HCT116 (cell line): ENCODE measurements around the gene POLR1D. TPM values are rescaled to one million over a fixed set of nuclear protein-coding genes. Genes with fewer than 3 reads are reported as not detected.

Experiments
- ATAC-seq: fragments of 200-7000 bp; cut with Tn5 transposase; 2 replicates; pipeline ENCODE4 v1.9.1; 2020; ENCODE audit warnings: mild to moderate bottlenecking, moderate library complexity
- BruUV-seq: library from RNA; stranded (reverse); fragments of 400-500 nt; replicated peaks from 2 replicates; lab custom pipeline; 2021; lab: Mats Ljungman, UMichigan
- CTCF ChIA-PET: fragments of 300-600 bp; sonication (Branson Sonifier 250); formaldehyde crosslinking; loops from one replicate; lab custom pipeline; 2021; ENCODE audit warnings: antibody characterized with exemption; lab: Charles Lee
- POLR2A ChIA-PET: fragments of 300-600, 350-600 bp; sonication (Branson Sonifier 250); formaldehyde crosslinking; loops from one replicate; lab custom pipeline; 2021; ENCODE audit warnings: antibody characterized with exemption; lab: Charles Lee
- RAD21 ChIA-PET, 2 experiments: fragments of 300-600 bp; sonication (Branson Sonifier 250); formaldehyde crosslinking; loops; one replicate each; lab custom pipeline; 2023; ENCODE audit warnings: low total read pairs in 2 of 2; ENCODE audit not compliant: uncharacterized antibody in 2 of 2, unreplicated experiment in 2 of 2, low non-redundant PET in 1 of 2; lab: Charles Lee
- DNase-seq: peaks from one replicate; pipeline ENCODE4 v3.0.0-alpha.2; 2010; ENCODE audit warnings: low read depth, low spot score
- H2AFZ ChIP-seq: fragments of 200-600 bp; shearing (Covaris generic), sonication (generic); 2 replicates; pipeline ENCODE4 v1.6.1; 2017; ENCODE audit warnings: low read depth, mixed run types, mixed read lengths, antibody characterized with exemption, low read length; ENCODE audit not compliant: poor library complexity, severe bottlenecking
- H3K27ac ChIP-seq: 2 replicates; pipeline ENCODE4 v1.5.1; 2012; ENCODE audit warnings: low read depth, low read length
- H3K27me3 ChIP-seq: fragments of 200-600 bp; sonication (generic); 2 replicates; pipeline ENCODE4 v1.6.1; 2016; ENCODE audit warnings: mixed run types, low read length, mixed read lengths; ENCODE audit not compliant: insufficient read depth
- H3K36me3 ChIP-seq, 2 experiments: fragments of 200-500 bp in 1 of 2; fragments of 200-600 bp in 1 of 2; sonication (Bioruptor generic) in 1 of 2; sonication (generic) in 1 of 2; 2 replicates each; pipeline versions ENCODE4 v1.5.1 to v1.6.1; 2014 to 2016; ENCODE audit warnings: low read length in 2 of 2, inconsistent platforms in 1 of 2, mixed read lengths in 1 of 2, mixed run types in 1 of 2; ENCODE audit not compliant: insufficient read depth in 2 of 2, control insufficient read depth in 1 of 2
- H3K4me1 ChIP-seq, 2 experiments: fragments of 200-600 bp in 1 of 2; sonication (generic) in 1 of 2; 2 replicates each; pipeline versions ENCODE4 v1.5.1 to v1.6.1; 2012 to 2017; ENCODE audit warnings: low read length in 2 of 2, inconsistent platforms in 1 of 2, mild to moderate bottlenecking in 1 of 2, mixed read lengths in 1 of 2, mixed run types in 1 of 2, moderate library complexity in 1 of 2; ENCODE audit not compliant: insufficient read depth in 2 of 2, control insufficient read depth in 1 of 2
- H3K4me2 ChIP-seq: fragments of 200-600 bp; sonication (generic); 2 replicates; pipeline ENCODE4 v1.6.1; 2017; ENCODE audit warnings: mixed run types, low read length, mixed read lengths
- H3K4me3 ChIP-seq, 2 experiments: fragments of 200-600 bp in 1 of 2; sonication (generic) in 1 of 2; replicated peaks in 1 of 2; 2 replicates each; pipeline ENCODE4 v1.5.1; 2011 to 2016; ENCODE audit warnings: low read length in 2 of 2, control low read depth in 1 of 2, low read depth in 1 of 2, mild to moderate bottlenecking in 1 of 2, mixed read lengths in 1 of 2, mixed run types in 1 of 2
- H3K79me2 ChIP-seq: fragments of 200-600 bp; sonication (generic); 2 replicates; pipeline ENCODE4 v1.6.1; 2017; ENCODE audit warnings: mild to moderate bottlenecking, mixed run types, low read length, moderate library complexity, mixed read lengths; ENCODE audit not compliant: insufficient read depth
- H3K9ac ChIP-seq: fragments of 200-600 bp; sonication (generic); 2 replicates; pipeline ENCODE4 v1.6.1; 2016; ENCODE audit warnings: low read length, mixed read lengths
- H3K9me2 ChIP-seq: fragments of 200-600 bp; sonication (generic), shearing (Covaris generic); 2 replicates; pipeline ENCODE4 v1.6.1; 2017; ENCODE audit warnings: mixed run types, mild to moderate bottlenecking, moderate library complexity; ENCODE audit not compliant: insufficient read depth
- H3K9me3 ChIP-seq, 2 experiments: fragments of 200-500 bp in 1 of 2; fragments of 200-600 bp in 1 of 2; sonication (Bioruptor generic) in 1 of 2; sonication (generic) in 1 of 2; 2 replicates each; pipeline ENCODE4 v1.6.1; 2014 to 2017; ENCODE audit warnings: low read length in 2 of 2, mixed read lengths in 2 of 2, inconsistent platforms in 1 of 2, low read depth in 1 of 2, mild to moderate bottlenecking in 1 of 2, mixed run types in 1 of 2, moderate library complexity in 1 of 2; ENCODE audit not compliant: control insufficient read depth in 1 of 2, insufficient read depth in 1 of 2
- H4K20me1 ChIP-seq: fragments of 200-600 bp; sonication (generic), shearing (Covaris generic); 2 replicates; pipeline ENCODE4 v1.6.1; 2017; ENCODE audit warnings: mixed run types, mild to moderate bottlenecking, moderate library complexity; ENCODE audit not compliant: insufficient read depth
- EGR1 ChIP-seq: IDR thresholded peaks from 2 replicates; pipeline ENCODE4 v1.6.1; 2012; ENCODE audit warnings: low read depth
- ELF1 ChIP-seq: IDR thresholded peaks from 2 replicates; pipeline ENCODE4 v1.6.1; 2012; ENCODE audit warnings: low read depth, borderline replicate concordance
- EZH2 ChIP-seq: fragments of 200-600 bp; sonication (generic); IDR thresholded peaks from 2 replicates; pipeline ENCODE4 v1.6.1; 2017; ENCODE audit warnings: antibody characterized with exemption, mixed run types
- EZH2phosphoT487 ChIP-seq: fragments of 200-600 bp; IDR thresholded peaks from 2 replicates; pipeline ENCODE4 v1.6.1; 2018; ENCODE audit warnings: antibody characterized with exemption, borderline replicate concordance
- FOSL1 ChIP-seq: IDR thresholded peaks from 2 replicates; pipeline ENCODE4 v1.6.1; 2012; ENCODE audit warnings: low read depth
- POLR2AphosphoS5 ChIP-seq: IDR thresholded peaks from 2 replicates; pipeline ENCODE4 v1.6.1; 2011; ENCODE audit warnings: mild to moderate bottlenecking, low read depth, low read length, moderate library complexity
- SIN3A ChIP-seq: IDR thresholded peaks from 2 replicates; pipeline ENCODE4 v1.6.1; 2012; ENCODE audit warnings: low read depth
- SRF ChIP-seq: IDR thresholded peaks from 2 replicates; pipeline ENCODE4 v1.6.1; 2012; ENCODE audit warnings: low read depth
- TCF7L2 ChIP-seq: IDR thresholded peaks from 2 replicates; pipeline ENCODE4 v1.7.0; 2011; ENCODE audit warnings: borderline replicate concordance, inconsistent platforms; ENCODE audit not compliant: insufficient read depth, insufficient read length; ENCODE audit errors: extremely low read depth
- ZNF274 ChIP-seq: fragments of 200-500 bp; sonication (Bioruptor generic); IDR thresholded peaks from 2 replicates; pipeline ENCODE4 v1.6.1; 2014; ENCODE audit warnings: mild to moderate bottlenecking, low read depth, low read length, inconsistent platforms
- intact Hi-C: fragments of 100-400 bp; cut with micrococcal nuclease; formaldehyde crosslinking; loops from 2 replicates; pipeline ENCODE4 v1.10.0; 2022
- total RNA-seq: library from RNA; stranded (reverse); gene quantifications from one replicate; pipeline ENCODE4 v1.2.1, GENCODE V29; 2021; ENCODE audit not compliant: unreplicated experiment
- TF ChIP-seq, protein P1 (sequence below): IDR thresholded peaks from 2 replicates; pipeline ENCODE4 v1.6.1; 2012; ENCODE audit warnings: low read depth
- TF ChIP-seq, protein P2 (sequence below), 3 experiments: fragments of 200-600 bp in 1 of 3; sonication (generic) in 1 of 3; IDR thresholded peaks in 2 of 3; conservative IDR thresholded peaks in 1 of 3; 2 replicates each; pipeline ENCODE4 v1.5.1; 2012 to 2017; ENCODE audit warnings: low read depth in 2 of 3, low read length in 2 of 3, antibody characterized with exemption in 1 of 3, borderline replicate concordance in 1 of 3, control low read depth in 1 of 3, mild to moderate bottlenecking in 1 of 3, mixed read lengths in 1 of 3, mixed run types in 1 of 3, moderate library complexity in 1 of 3; ENCODE audit not compliant: insufficient read depth in 1 of 3
- TF ChIP-seq, protein P3 (sequence below): IDR thresholded peaks from 2 replicates; pipeline ENCODE4 v1.6.1; 2012

Gene POLR1D
- total RNA-seq, 1 experiment from 2014 or later: 184 TPM

DNA sequence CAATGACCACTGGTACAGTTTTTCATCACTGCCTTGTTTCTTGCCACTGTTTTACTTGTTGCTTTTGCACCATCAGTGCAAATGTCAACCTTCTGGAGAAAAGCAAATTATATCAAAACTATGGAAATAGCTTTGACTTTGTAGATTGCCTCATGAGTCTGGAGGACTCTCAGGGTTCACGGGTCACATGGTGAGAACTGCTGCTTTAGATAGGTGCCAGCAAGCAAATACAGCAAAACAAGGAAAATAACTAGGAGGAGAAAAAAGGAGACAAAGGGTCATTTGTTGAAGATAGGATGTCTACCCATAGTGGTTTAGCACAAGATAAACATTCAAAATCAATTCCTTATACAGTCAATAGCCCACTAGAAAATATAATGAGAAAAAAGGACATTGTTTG lies 33.1 kb downstream of the POLR1D start:
- BruUV-seq: no TSS peak

More for the DNA sequence above, 33.1 kb downstream of the POLR1D start:
- Histone ChIP-seq H3K79me2 (no peaks in the 10 kb centered on the region), H3K27me3 (no peaks in the 10 kb centered on the region), H3K36me3 (peaks cover 9 to 14% of the 10 kb centered on the region in 2 experiments; a peak in 3 of 4 replicates), H4K20me1 (no peaks in the 10 kb centered on the region), H3K9ac (no peak overlapping the region), H3K4me1 (0 out of 4 replicates have a peak, but pooled peaks cover 0 to 4% of the 10 kb centered on the region in 2 experiments), H3K9me3 (peaks cover 10 to 11% of the 10 kb centered on the region in 2 experiments; a peak in 3 of 4 replicates), H3K27ac (no peak overlapping the region), H3K4me2 (no peak overlapping the region), H3K4me3 (no peak overlapping the region), H2AFZ (no peak overlapping the region), H3K9me2 (no peaks in the 10 kb centered on the region)
- ChIA-PET POLR2A (no interaction called here), CTCF (interaction anchor here (0.7 kb wide), 1 partner anchor 12 kb away, joined by 3 read pairs; no protein-coding TSS in a partner anchor), RAD21 (no interaction called here)
- intact Hi-C loops: no loop called here
- ATAC-seq (no peak), DNase-seq (no peak)
- TF ChIP-seq FOSL1 (no peak), ELF1 (no peak), SIN3A (no peak), ZNF274 (no peak), EZH2 (no peak), EGR1 (no peak), POLR2AphosphoS5 (no peak), EZH2phosphoT487 (no peak), TCF7L2 (no peak), SRF (no peak)
- TF ChIP-seq, protein P1, sequence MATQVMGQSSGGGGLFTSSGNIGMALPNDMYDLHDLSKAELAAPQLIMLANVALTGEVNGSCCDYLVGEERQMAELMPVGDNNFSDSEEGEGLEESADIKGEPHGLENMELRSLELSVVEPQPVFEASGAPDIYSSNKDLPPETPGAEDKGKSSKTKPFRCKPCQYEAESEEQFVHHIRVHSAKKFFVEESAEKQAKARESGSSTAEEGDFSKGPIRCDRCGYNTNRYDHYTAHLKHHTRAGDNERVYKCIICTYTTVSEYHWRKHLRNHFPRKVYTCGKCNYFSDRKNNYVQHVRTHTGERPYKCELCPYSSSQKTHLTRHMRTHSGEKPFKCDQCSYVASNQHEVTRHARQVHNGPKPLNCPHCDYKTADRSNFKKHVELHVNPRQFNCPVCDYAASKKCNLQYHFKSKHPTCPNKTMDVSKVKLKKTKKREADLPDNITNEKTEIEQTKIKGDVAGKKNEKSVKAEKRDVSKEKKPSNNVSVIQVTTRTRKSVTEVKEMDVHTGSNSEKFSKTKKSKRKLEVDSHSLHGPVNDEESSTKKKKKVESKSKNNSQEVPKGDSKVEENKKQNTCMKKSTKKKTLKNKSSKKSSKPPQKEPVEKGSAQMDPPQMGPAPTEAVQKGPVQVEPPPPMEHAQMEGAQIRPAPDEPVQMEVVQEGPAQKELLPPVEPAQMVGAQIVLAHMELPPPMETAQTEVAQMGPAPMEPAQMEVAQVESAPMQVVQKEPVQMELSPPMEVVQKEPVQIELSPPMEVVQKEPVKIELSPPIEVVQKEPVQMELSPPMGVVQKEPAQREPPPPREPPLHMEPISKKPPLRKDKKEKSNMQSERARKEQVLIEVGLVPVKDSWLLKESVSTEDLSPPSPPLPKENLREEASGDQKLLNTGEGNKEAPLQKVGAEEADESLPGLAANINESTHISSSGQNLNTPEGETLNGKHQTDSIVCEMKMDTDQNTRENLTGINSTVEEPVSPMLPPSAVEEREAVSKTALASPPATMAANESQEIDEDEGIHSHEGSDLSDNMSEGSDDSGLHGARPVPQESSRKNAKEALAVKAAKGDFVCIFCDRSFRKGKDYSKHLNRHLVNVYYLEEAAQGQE: no peak
- TF ChIP-seq, protein P2, sequence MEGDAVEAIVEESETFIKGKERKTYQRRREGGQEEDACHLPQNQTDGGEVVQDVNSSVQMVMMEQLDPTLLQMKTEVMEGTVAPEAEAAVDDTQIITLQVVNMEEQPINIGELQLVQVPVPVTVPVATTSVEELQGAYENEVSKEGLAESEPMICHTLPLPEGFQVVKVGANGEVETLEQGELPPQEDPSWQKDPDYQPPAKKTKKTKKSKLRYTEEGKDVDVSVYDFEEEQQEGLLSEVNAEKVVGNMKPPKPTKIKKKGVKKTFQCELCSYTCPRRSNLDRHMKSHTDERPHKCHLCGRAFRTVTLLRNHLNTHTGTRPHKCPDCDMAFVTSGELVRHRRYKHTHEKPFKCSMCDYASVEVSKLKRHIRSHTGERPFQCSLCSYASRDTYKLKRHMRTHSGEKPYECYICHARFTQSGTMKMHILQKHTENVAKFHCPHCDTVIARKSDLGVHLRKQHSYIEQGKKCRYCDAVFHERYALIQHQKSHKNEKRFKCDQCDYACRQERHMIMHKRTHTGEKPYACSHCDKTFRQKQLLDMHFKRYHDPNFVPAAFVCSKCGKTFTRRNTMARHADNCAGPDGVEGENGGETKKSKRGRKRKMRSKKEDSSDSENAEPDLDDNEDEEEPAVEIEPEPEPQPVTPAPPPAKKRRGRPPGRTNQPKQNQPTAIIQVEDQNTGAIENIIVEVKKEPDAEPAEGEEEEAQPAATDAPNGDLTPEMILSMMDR (IDR thresholded peaks at IDR 0.05 in 2 of 3, conservative IDR thresholded peaks at IDR 0.05 in 1 of 3; ENCODE audit: borderline replicate concordance in 1 of 3, insufficient read depth in 1 of 3, low read depth in 2 of 3, low read length in 2 of 3): no peak
- TF ChIP-seq, protein P3, sequence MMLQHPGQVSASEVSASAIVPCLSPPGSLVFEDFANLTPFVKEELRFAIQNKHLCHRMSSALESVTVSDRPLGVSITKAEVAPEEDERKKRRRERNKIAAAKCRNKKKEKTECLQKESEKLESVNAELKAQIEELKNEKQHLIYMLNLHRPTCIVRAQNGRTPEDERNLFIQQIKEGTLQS: no peak
